Effector memory CD8-positive, alpha-beta T cell (primary cell): ENCODE results near the gene SOX10.

Source experiments
- ATAC-seq: fragments of 150-1000 bp; cut with Tn5 transposase; replicated peaks from 2 replicates; pipeline ENCODE4 v1.10.0; 2021; ENCODE audit warnings: mild to moderate bottlenecking, moderate library complexity
- DNase-seq, 3 experiments: peaks; one replicate each; pipeline ENCODE4 v3.0.0; 2021
- H3K27ac Mint-ChIP-seq, 2 donors: one replicate each; pipeline ENCODE4 v1.8.0; 2022; ENCODE audit warnings: mild to moderate bottlenecking in 2 of 2, mixed read lengths in 2 of 2, moderate library complexity in 2 of 2
- H3K27me3 Mint-ChIP-seq, 2 donors: one replicate each; pipeline ENCODE4 v1.8.0; 2022; ENCODE audit warnings: mixed read lengths in 2 of 2
- H3K36me3 Mint-ChIP-seq: one replicate; pipeline ENCODE4 v1.8.0; 2022; ENCODE audit warnings: mild to moderate bottlenecking, moderate library complexity, mixed read lengths; ENCODE audit not compliant: insufficient read depth
- H3K4me1 Mint-ChIP-seq, 2 donors: one replicate each; pipeline ENCODE4 v1.8.0; 2022; ENCODE audit warnings: low read depth in 2 of 2, mixed read lengths in 2 of 2
- H3K4me3 Mint-ChIP-seq, 2 donors: one replicate each; pipeline ENCODE4 v1.8.0; 2022; ENCODE audit warnings: mild to moderate bottlenecking in 2 of 2, mixed read lengths in 2 of 2, moderate library complexity in 2 of 2
- H3K9me3 Mint-ChIP-seq, 2 donors: one replicate each; pipeline ENCODE4 v1.8.0; 2022; ENCODE audit warnings: mixed read lengths in 2 of 2

SOX10 gene

DNA sequence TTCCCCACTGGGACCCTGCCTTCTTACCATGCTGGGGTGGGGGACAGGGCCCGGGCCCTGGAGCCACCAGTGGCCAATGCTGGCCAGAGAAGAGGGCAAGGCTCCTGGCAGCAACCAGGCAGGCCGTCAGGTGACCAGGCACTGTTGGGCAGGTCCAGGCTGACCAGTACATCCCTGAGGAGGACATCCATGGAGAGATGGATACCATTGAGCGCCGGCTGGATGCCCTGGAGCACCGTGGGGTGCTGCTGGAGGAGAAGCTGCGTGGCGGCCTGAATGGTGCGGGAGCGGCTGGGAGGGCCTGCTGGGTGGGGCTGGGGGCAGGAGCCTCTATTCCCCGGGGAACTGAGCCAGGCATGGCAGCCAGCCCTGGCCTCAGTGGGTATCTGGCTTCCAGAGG is 52.0 kb downstream of the SOX10 start:
- DNase-seq (no peak), ATAC-seq (no peak)
- H3K9me3 Mint-ChIP-seq: no peaks in the 10 kb centered on the region
- H3K36me3 Mint-ChIP-seq: peaks cover 20% of the 10 kb centered on the region
- no peak overlapping the region for H3K27ac Mint-ChIP-seq
- no peak overlapping the region for H3K4me3 Mint-ChIP-seq
- H3K27me3 Mint-ChIP-seq: no peaks in the 10 kb centered on the region
- peaks cover 18 to 20% of the 10 kb centered on the region in 2 donors for H3K4me1 Mint-ChIP-seq

GRCh38 chr22:37931893-37932389 is 52.4 kb downstream of the SOX10 start:
- Mint-ChIP-seq H3K9me3 (no peaks in the 10 kb centered on the region), H3K27ac (no peak overlapping the region), H3K4me3 (no peak overlapping the region), H3K27me3 (no peaks in the 10 kb centered on the region), H3K4me1 (peaks cover 18 to 20% of the 10 kb centered on the region in 2 donors), H3K36me3 (peaks cover 21% of the 10 kb centered on the region)
- DNase-seq (no peak), ATAC-seq (no peak)

DNA sequence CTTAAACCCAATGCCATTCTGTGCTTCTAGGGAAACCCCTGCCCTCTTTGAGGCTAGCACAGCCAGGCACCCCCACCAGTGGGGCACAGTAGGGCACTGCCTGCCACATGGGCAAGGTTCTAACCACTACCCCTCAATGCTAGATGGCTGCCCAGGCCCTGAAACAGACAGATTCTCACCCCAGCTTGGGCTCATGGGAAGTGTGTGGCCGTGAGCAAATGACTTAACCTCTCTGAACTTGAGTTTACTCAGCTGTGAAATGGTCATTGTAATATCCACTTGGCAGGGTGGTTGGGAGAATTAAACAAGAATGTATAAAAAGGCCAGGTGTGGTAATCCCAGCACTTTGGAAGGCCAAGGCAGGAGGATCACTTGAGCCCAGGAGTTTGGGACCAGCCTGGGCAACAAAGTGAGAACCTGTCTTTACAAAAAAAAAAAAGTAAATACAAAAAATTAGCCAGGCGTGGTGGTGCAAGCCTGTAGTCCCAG is 53.4 kb downstream of the SOX10 start:
- ATAC-seq (no peak), DNase-seq (no peak)
- Mint-ChIP-seq H3K27ac (peak overlapping the region in 1 of 2 donors; percentile 53), H3K9me3 (no peaks in the 10 kb centered on the region), H3K4me1 (peaks cover 18 to 20% of the 10 kb centered on the region in 2 donors), H3K4me3 (no peak overlapping the region), H3K27me3 (no peaks in the 10 kb centered on the region), H3K36me3 (peaks cover 18% of the 10 kb centered on the region)

GRCh38 chr22:37930270-37930951 is 53.9 kb downstream of the SOX10 start:
- peaks cover 18 to 20% of the 10 kb centered on the region in 2 donors for H3K4me1 Mint-ChIP-seq
- peaks cover 18% of the 10 kb centered on the region for H3K36me3 Mint-ChIP-seq
- no peaks in the 10 kb centered on the region for H3K27me3 Mint-ChIP-seq
- no peaks in the 10 kb centered on the region for H3K9me3 Mint-ChIP-seq
- DNase-seq (no peak), ATAC-seq (no peak)
- H3K4me3 Mint-ChIP-seq: no peak overlapping the region
- H3K27ac Mint-ChIP-seq: peak overlapping the region; percentile 44 to 53

GRCh38 chr22:37929390-37929789 is 55.0 kb downstream of the SOX10 start:
- peaks cover 18% of the 10 kb centered on the region for H3K36me3 Mint-ChIP-seq
- ATAC-seq (no peak), DNase-seq (no peak)
- no peaks in the 10 kb centered on the region for H3K9me3 Mint-ChIP-seq
- H3K27ac Mint-ChIP-seq: peak overlapping the region; percentile 79
- peaks cover 18 to 20% of the 10 kb centered on the region in 2 donors for H3K4me1 Mint-ChIP-seq
- no peaks in the 10 kb centered on the region for H3K27me3 Mint-ChIP-seq
- no peak overlapping the region for H3K4me3 Mint-ChIP-seq

GRCh38 chr22:37927637-37927936 is 56.8 kb downstream of the SOX10 start:
- DNase-seq (no peak), ATAC-seq (no peak)
- H3K9me3 Mint-ChIP-seq: no peaks in the 10 kb centered on the region
- peaks cover 20% of the 10 kb centered on the region for H3K36me3 Mint-ChIP-seq
- H3K27me3 Mint-ChIP-seq: no peaks in the 10 kb centered on the region
- no peak overlapping the region for H3K27ac Mint-ChIP-seq
- H3K4me3 Mint-ChIP-seq: no peak overlapping the region
- peaks cover 6 to 12% of the 10 kb centered on the region in 2 donors for H3K4me1 Mint-ChIP-seq

DNA sequence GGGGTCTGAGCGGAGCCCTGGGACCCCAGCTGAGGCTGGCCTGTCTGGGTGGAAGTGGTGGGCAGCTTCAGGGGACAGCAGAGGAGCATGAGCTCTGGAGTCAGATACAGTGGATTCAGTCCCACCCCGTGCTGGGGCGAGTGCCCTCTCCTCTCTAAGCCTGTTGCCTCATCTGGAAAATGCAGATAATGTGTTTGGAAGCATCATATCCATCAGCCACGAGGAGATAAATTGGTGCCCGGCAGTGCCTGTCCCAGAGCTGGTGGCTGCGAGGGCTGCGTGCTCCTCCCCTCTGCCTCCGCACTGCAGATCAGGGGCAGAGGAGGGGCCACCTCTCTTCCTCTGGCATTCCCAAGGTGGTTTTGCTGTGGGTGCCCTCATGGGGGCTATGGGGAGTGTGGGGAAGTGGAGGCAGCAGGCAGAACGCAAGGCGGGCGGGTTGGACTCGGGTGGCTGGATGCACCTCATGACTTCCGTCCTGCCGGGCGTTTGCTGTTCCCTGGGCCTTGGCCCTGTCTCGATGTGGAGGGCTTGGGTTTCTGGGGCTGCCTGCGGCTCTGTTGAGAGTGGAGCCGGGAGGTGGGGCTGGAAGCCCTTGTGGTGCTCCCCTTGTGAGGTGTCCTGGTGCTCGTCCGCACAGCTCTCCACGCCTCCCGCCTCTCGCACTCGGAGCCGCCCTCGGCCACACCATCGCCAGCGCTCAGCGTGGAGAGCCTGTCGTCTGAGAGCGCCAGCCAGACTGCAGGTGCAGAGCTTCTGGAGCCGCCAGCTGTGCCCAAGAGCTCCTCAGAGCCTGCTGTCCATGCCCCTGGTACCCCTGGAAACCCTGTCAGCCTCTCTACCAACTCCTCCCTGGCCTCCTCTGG is 57.4 kb downstream of the SOX10 start:
- peaks cover 6 to 12% of the 10 kb centered on the region in 2 donors for H3K4me1 Mint-ChIP-seq
- H3K27me3 Mint-ChIP-seq: no peaks in the 10 kb centered on the region
- H3K9me3 Mint-ChIP-seq: no peaks in the 10 kb centered on the region
- ATAC-seq: no peak
- DNase-seq: no peak
- H3K27ac Mint-ChIP-seq: no peak overlapping the region
- peaks cover 20% of the 10 kb centered on the region for H3K36me3 Mint-ChIP-seq
- no peak overlapping the region for H3K4me3 Mint-ChIP-seq

GRCh38 chr22:37926358-37926757 is 58.0 kb downstream of the SOX10 start:
- H3K36me3 Mint-ChIP-seq: peaks cover 20% of the 10 kb centered on the region
- H3K9me3 Mint-ChIP-seq: no peaks in the 10 kb centered on the region
- ATAC-seq (no peak), DNase-seq (no peak)
- H3K27ac Mint-ChIP-seq: no peak overlapping the region
- H3K4me1 Mint-ChIP-seq: peaks cover 6 to 12% of the 10 kb centered on the region in 2 donors
- H3K27me3 Mint-ChIP-seq: no peaks in the 10 kb centered on the region
- H3K4me3 Mint-ChIP-seq: no peak overlapping the region

GRCh38 chr22:37925767-37926166 is 58.6 kb downstream of the SOX10 start:
- Mint-ChIP-seq H3K4me1 (peaks cover 6 to 12% of the 10 kb centered on the region in 2 donors), H3K9me3 (no peaks in the 10 kb centered on the region), H3K27me3 (no peaks in the 10 kb centered on the region), H3K36me3 (peaks cover 26% of the 10 kb centered on the region), H3K27ac (no peak overlapping the region), H3K4me3 (no peak overlapping the region)
- ATAC-seq (no peak), DNase-seq (no peak)

- H3K4me1 Mint-ChIP-seq: peaks cover 4 to 9% of the 10 kb centered on the region in 2 donors
- no peak overlapping the region for H3K4me3 Mint-ChIP-seq
- DNase-seq (no peak), ATAC-seq (no peak)
- no peaks in the 10 kb centered on the region for H3K9me3 Mint-ChIP-seq
- peak overlapping the region in 1 of 2 donors; percentile 22 for H3K27ac Mint-ChIP-seq
- H3K36me3 Mint-ChIP-seq: peaks cover 27% of the 10 kb centered on the region
- H3K27me3 Mint-ChIP-seq: no peaks in the 10 kb centered on the region
Observed at GRCh38 chr22:37925330-37925729, 59.0 kb downstream of the SOX10 start.

- H3K36me3 Mint-ChIP-seq: peaks cover 35% of the 10 kb centered on the region
- DNase-seq (no peak), ATAC-seq (no peak)
- no peaks in the 10 kb centered on the region for H3K27me3 Mint-ChIP-seq
- peaks cover 4 to 7% of the 10 kb centered on the region in 2 donors for H3K4me1 Mint-ChIP-seq
- H3K27ac Mint-ChIP-seq: peak overlapping the region in 1 of 2 donors; percentile 22
- H3K4me3 Mint-ChIP-seq: no peak overlapping the region
- no peaks in the 10 kb centered on the region for H3K9me3 Mint-ChIP-seq
Observed at GRCh38 chr22:37924386-37925065, 59.8 kb downstream of the SOX10 start.

DNA sequence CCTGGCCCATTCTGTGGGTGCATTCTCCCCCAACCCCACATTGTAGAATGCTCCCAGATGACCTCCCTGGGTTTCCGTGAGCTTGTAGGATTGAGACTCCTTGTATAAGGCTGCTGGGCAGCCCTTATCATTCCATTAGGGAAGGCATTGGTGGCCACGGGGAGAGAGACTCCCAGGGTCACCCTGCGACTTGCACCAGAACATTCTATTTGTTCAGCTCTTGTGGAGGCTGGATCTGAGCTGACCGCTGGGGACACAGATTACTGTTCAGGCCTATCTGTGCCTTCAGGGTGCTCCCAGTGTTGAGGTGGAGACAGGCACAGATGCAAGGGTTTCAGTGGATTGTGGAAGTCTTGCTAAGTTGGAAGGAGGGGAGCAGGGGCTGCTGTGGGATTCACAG is 60.4 kb downstream of the SOX10 start:
- Mint-ChIP-seq H3K36me3 (peaks cover 38% of the 10 kb centered on the region), H3K4me3 (no peak overlapping the region), H3K27ac (no peak overlapping the region), H3K4me1 (peaks cover under 1 to 5% of the 10 kb centered on the region in 2 donors), H3K27me3 (no peaks in the 10 kb centered on the region), H3K9me3 (no peaks in the 10 kb centered on the region)
- ATAC-seq (no peak), DNase-seq (no peak)
